GM18870 (cell line): ENCODE measurements around the gene STON1.
"Not testable (repeated sequence)": the region's sequence is repeated elsewhere in the genome, so short reads cannot be mapped to it uniquely, and the experiment has no call there.

Experiments
- ATAC-seq: cut with Tn5 transposase; IDR thresholded peaks from one replicate; pipeline ENCODE4 v1.9.1; 2021; ENCODE audit warnings: moderate library complexity; ENCODE audit not compliant: unreplicated experiment

STON1 gene

GRCh38 chr2:48530033-48530811 lies at the start of gene STON1:
STON1 (plus strand) TSS chr2:48530154; CDS start chr2:48580634, 50,480 bp downstream.
- ATAC-seq, result no peak

- ATAC-seq, result no peak
Measured at GRCh38 chr2:48480526-48480925, 49.4 kb upstream of the STON1 start.

- no peak for ATAC-seq
Measured at GRCh38 chr2:48482313-48482712, 47.6 kb upstream of the STON1 start.

GRCh38 chr2:48482769-48483168 lies 47.2 kb upstream of the STON1 start:
- no peak for ATAC-seq

GRCh38 chr2:48483506-48483905 lies 46.4 kb upstream of the STON1 start:
- ATAC-seq, result no peak

- ATAC-seq, result no peak
Measured at GRCh38 chr2:48483916-48484315, 46.0 kb upstream of the STON1 start.

GRCh38 chr2:48488545-48488944 lies 41.4 kb upstream of the STON1 start:
- no peak for ATAC-seq

GRCh38 chr2:48496849-48497248 lies 33.1 kb upstream of the STON1 start:
- ATAC-seq, result no peak

GRCh38 chr2:48504647-48505327 lies 25.2 kb upstream of the STON1 start:
- ATAC-seq, result no peak

- no peak for ATAC-seq
Measured at GRCh38 chr2:48507111-48507510, 22.8 kb upstream of the STON1 start.

GRCh38 chr2:48508461-48509124 lies 21.4 kb upstream of the STON1 start:
- no peak for ATAC-seq

GRCh38 chr2:48510329-48510728 lies 19.6 kb upstream of the STON1 start:
- no peak for ATAC-seq

GRCh38 chr2:48511849-48512470 lies 18.0 kb upstream of the STON1 start:
- no peak for ATAC-seq

- no peak for ATAC-seq
Measured at GRCh38 chr2:48512571-48512970, 17.4 kb upstream of the STON1 start.

GRCh38 chr2:48514348-48515003 lies 15.5 kb upstream of the STON1 start:
- no peak for ATAC-seq

- ATAC-seq, result no peak
Measured at GRCh38 chr2:48515513-48515985, 14.4 kb upstream of the STON1 start.

- no peak for ATAC-seq
Measured at GRCh38 chr2:48519593-48519992, 10.4 kb upstream of the STON1 start.

- ATAC-seq, result not testable (repeated sequence)
Measured at GRCh38 chr2:48524756-48525155, 5.2 kb upstream of the STON1 start.

- no peak for ATAC-seq
Measured at GRCh38 chr2:48525269-48525943, 4.5 kb upstream of the STON1 start.

- ATAC-seq, result no peak
Measured at GRCh38 chr2:48527226-48527885, 2.6 kb upstream of the STON1 start.
